K562 (cell line): ENCODE measurements around the gene LGALS12. TPM values are rescaled to one million over a fixed set of nuclear protein-coding genes. Genes with fewer than 3 reads are reported as not detected.

Experiments
- EP400 ChIP-seq: fragments of 450-650 bp; IDR thresholded peaks from 2 replicates; pipeline ENCODE4 v1.6.1; 2017; ENCODE audit warnings: antibody characterized with exemption, mild to moderate bottlenecking, moderate library complexity
- EZH2 ChIP-seq: IDR thresholded peaks from 2 replicates; pipeline ENCODE4 v1.6.1; 2012; ENCODE audit warnings: low read depth, mild to moderate bottlenecking, inconsistent platforms, low read length, borderline replicate concordance
- FOXJ3 ChIP-seq: sonication (generic); formaldehyde crosslinking; IDR thresholded peaks from 2 replicates; pipeline ENCODE4 v1.4.0; 2020; ENCODE audit warnings: mild to moderate bottlenecking, missing genetic modification reagents
- GTF2F1 ChIP-seq: IDR thresholded peaks from 2 replicates; pipeline ENCODE4 v1.6.1; 2011; ENCODE audit warnings: low read depth, low read length, improper control_type of control experiment
- IFI16 ChIP-seq: fragments of 250-450 bp; sonication (Bioruptor Pico); IDR thresholded peaks from 2 replicates; pipeline ENCODE4 v2.1.2; 2022; ENCODE audit warnings: mild to moderate bottlenecking, inconsistent platforms
- ILK ChIP-seq: fragments of 450-650 bp; IDR thresholded peaks from 2 replicates; pipeline ENCODE4 v1.6.1; 2016; ENCODE audit warnings: missing genetic modification characterization, low read depth, mild to moderate bottlenecking, missing compliant biosample characterization, moderate library complexity, borderline replicate concordance
- KLF16 ChIP-seq: IDR thresholded peaks from 2 replicates; pipeline ENCODE4 v1.6.1; 2016; ENCODE audit warnings: antibody characterized with exemption
- KLF6 ChIP-seq: fragments of 250-450 bp; sonication (Bioruptor Pico); IDR thresholded peaks from 2 replicates; pipeline ENCODE4 v1.4.0; 2020; ENCODE audit warnings: mild to moderate bottlenecking, moderate library complexity, borderline replicate concordance
- MCM7 ChIP-seq, 2 experiments: fragments of 450-650 bp; IDR thresholded peaks; 2 replicates each; pipeline ENCODE4 v1.6.1; 2016 to 2018
- PYGO2 ChIP-seq: fragments of 450-650 bp; IDR thresholded peaks from 2 replicates; pipeline ENCODE4 v1.6.1; 2016; ENCODE audit warnings: mild to moderate bottlenecking, missing genetic modification characterization, moderate library complexity, missing compliant biosample characterization
- SIN3B ChIP-seq: fragments of 450-650 bp; IDR thresholded peaks from 2 replicates; pipeline ENCODE4 v1.6.1; 2017; ENCODE audit warnings: low read depth, mild to moderate bottlenecking, moderate library complexity
- SMARCC2 ChIP-seq: fragments of 450-650 bp; IDR thresholded peaks from 2 replicates; pipeline ENCODE4 v1.6.1; 2017; ENCODE audit warnings: antibody characterized with exemption, moderate library complexity, mild to moderate bottlenecking, low read depth
- SMC3 ChIP-seq: conservative IDR thresholded peaks from 2 replicates; pipeline ENCODE4 v1.6.1; 2011; ENCODE audit warnings: low read depth, low read length, improper control_type of control experiment; ENCODE audit not compliant: insufficient read depth
- TEAD2 ChIP-seq: fragments of 450-650 bp; IDR thresholded peaks from 2 replicates; pipeline ENCODE4 v1.6.1; 2016; ENCODE audit warnings: missing genetic modification characterization, control low read depth, missing compliant biosample characterization
- polyA plus RNA-seq, 8 experiments: library from polyadenylated mRNA; depleted of rRNA in 4 of 8; stranded (reverse) in 5 of 8; unstranded in 3 of 8; fragments of >200 nt; fragmentation: Nextera tagmentation in 2 of 8; fragmentation: Illumina TruSeq in 1 of 8; extraction: Ambion mirVana in 2 of 8; extraction: Trizol in 1 of 8; gene quantifications; 2 replicates each; pipeline versions ENCODE4 v1.2.1 to v1.2.3, GENCODE V29; 2011 to 2014; ENCODE audit warnings: inconsistent platforms in 1 of 8, missing spikeins in 1 of 8
- total RNA-seq, 7 experiments: library from RNA; depleted of rRNA in 6 of 7; stranded (reverse); fragments of >200 nt in 6 of 7; fragmentation: Illumina TruSeq in 2 of 7; extraction: Trizol in 2 of 7; gene quantifications; 2 replicates each; pipeline versions ENCODE4 v1.2.1 to v1.2.3, GENCODE V29; 2011 to 2021; ENCODE audit warnings: low replicate concordance in 1 of 7
- TF ChIP-seq, protein P1 (sequence below): sonication (generic); formaldehyde crosslinking; IDR thresholded peaks from 2 replicates; pipeline ENCODE4 v1.8.0; 2022; ENCODE audit warnings: missing genetic modification reagents, mild to moderate bottlenecking, borderline replicate concordance
- TF ChIP-seq, protein P2 (sequence below): fragments of 450-650 bp; IDR thresholded peaks from 2 replicates; pipeline ENCODE4 v1.6.1; 2016
- TF ChIP-seq, protein P3 (sequence below): fragments of 250-450 bp; sonication (Bioruptor Pico); IDR thresholded peaks from 2 replicates; pipeline ENCODE4 v1.9.0; 2021; ENCODE audit warnings: mild to moderate bottlenecking
- TF ChIP-seq, protein P4 (sequence below): fragments of 250-450 bp; sonication (Bioruptor Pico); IDR thresholded peaks from 2 replicates; pipeline ENCODE4 v1.8.0; 2021; ENCODE audit warnings: borderline replicate concordance, mild to moderate bottlenecking, moderate library complexity; ENCODE audit not compliant: poor library complexity, severe bottlenecking
- TF ChIP-seq, protein P5 (sequence below): fragments of 200-400 bp; formaldehyde crosslinking; IDR thresholded peaks from 2 replicates; pipeline ENCODE4 v1.6.1; 2017; ENCODE audit warnings: mild to moderate bottlenecking, low read depth, low read length, moderate library complexity
- TF ChIP-seq, protein P6 (sequence below): fragments of 450-650 bp; IDR thresholded peaks from 2 replicates; pipeline ENCODE4 v1.6.1; 2016; ENCODE audit warnings: antibody characterized with exemption

Gene LGALS12
- total and polyA plus RNA-seq, 9 of the 15 experiments (the other 6 are each of a cell fraction or from before 2014, with no cell fraction given), result 0.66 to 8.0 (median 5.0) TPM

DNA sequence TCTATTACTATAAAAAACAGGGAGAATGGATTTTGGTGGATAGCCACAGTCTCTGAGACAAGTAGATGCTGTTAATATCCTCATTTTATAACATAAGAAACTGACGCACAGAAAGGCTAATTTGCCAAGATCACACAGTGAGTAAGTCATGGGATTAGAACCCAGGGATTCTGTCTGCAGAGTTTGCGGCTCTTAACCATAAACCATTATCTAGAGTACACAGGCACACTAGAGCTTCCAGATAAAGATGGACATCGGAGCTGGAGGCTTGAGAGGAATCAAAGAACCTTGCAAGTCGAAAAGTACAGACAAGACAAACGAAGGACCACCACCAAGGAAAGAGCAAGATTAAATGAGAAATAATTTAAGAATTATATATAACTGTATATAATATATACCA lies 11.3 kb downstream of the LGALS12 start (continued):
- TF ChIP-seq, protein P1, sequence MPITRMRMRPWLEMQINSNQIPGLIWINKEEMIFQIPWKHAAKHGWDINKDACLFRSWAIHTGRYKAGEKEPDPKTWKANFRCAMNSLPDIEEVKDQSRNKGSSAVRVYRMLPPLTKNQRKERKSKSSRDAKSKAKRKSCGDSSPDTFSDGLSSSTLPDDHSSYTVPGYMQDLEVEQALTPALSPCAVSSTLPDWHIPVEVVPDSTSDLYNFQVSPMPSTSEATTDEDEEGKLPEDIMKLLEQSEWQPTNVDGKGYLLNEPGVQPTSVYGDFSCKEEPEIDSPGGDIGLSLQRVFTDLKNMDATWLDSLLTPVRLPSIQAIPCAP (CRISPR knock-in tag), result no peak
- TF ChIP-seq, protein P2, sequence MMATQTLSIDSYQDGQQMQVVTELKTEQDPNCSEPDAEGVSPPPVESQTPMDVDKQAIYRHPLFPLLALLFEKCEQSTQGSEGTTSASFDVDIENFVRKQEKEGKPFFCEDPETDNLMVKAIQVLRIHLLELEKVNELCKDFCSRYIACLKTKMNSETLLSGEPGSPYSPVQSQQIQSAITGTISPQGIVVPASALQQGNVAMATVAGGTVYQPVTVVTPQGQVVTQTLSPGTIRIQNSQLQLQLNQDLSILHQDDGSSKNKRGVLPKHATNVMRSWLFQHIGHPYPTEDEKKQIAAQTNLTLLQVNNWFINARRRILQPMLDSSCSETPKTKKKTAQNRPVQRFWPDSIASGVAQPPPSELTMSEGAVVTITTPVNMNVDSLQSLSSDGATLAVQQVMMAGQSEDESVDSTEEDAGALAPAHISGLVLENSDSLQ, result no peak; the same call in 1 of the 2 replicates
- TF ChIP-seq SMARCC2 (peak; percentile 90), FOXJ3 (CRISPR knock-in tag) (no peak), GTF2F1 (no peak), SIN3B (no peak), KLF6 (CRISPR knock-in tag) (no peak), EZH2 (no peak), TEAD2 (no peak), KLF16 (peak; percentile 84), MCM7 (IDR thresholded peaks at IDR 0.05) (no peak), EP400 (no peak), SMC3 (no peak), IFI16 (no peak), PYGO2 (no peak), ILK (no peak)
- TF ChIP-seq, protein P3, sequence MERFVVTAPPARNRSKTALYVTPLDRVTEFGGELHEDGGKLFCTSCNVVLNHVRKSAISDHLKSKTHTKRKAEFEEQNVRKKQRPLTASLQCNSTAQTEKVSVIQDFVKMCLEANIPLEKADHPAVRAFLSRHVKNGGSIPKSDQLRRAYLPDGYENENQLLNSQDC (CRISPR knock-in tag), result no peak
- TF ChIP-seq, protein P4, sequence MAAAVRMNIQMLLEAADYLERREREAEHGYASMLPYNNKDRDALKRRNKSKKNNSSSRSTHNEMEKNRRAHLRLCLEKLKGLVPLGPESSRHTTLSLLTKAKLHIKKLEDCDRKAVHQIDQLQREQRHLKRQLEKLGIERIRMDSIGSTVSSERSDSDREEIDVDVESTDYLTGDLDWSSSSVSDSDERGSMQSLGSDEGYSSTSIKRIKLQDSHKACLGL (CRISPR knock-in tag), result no peak
- TF ChIP-seq, protein P5, sequence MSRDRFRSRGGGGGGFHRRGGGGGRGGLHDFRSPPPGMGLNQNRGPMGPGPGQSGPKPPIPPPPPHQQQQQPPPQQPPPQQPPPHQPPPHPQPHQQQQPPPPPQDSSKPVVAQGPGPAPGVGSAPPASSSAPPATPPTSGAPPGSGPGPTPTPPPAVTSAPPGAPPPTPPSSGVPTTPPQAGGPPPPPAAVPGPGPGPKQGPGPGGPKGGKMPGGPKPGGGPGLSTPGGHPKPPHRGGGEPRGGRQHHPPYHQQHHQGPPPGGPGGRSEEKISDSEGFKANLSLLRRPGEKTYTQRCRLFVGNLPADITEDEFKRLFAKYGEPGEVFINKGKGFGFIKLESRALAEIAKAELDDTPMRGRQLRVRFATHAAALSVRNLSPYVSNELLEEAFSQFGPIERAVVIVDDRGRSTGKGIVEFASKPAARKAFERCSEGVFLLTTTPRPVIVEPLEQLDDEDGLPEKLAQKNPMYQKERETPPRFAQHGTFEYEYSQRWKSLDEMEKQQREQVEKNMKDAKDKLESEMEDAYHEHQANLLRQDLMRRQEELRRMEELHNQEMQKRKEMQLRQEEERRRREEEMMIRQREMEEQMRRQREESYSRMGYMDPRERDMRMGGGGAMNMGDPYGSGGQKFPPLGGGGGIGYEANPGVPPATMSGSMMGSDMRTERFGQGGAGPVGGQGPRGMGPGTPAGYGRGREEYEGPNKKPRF, result no peak
- TF ChIP-seq, protein P6, sequence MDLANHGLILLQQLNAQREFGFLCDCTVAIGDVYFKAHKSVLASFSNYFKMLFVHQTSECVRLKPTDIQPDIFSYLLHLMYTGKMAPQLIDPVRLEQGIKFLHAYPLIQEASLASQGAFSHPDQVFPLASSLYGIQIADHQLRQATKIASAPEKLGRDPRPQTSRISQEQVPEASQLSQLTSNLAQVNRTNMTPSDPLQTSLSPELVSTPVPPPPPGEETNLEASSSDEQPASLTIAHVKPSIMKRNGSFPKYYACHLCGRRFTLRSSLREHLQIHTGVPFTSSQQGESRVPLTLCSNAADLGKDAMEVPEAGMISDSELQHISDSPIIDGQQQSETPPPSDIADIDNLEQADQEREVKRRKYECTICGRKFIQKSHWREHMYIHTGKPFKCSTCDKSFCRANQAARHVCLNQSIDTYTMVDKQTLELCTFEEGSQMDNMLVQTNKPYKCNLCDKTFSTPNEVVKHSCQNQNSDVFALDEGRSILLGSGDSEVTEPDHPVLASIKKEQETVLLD, result no peak
